ENCODE data around the gene OR52K2.

Gene OR52K2

GRCh38 chr11:4441515-4441914 lies 7.6 kb upstream of the OR52K2 start:
- Histone ChIP-seq H3K23ac (ENCODE audit: low read depth, low read length, poor library complexity) (no peak overlapping the region), H3K4me1 (ENCODE audit: control insufficient read depth in 2 of 2, insufficient read depth in 1 of 2, low read depth in 1 of 2, low read length in 2 of 2) (peaks cover 0 to 3% of the 10 kb centered on the region in 2 donors), H3K36me3 (replicated peaks in 1 of 2; ENCODE audit: control insufficient read depth in 2 of 2, insufficient read depth in 2 of 2, low read length in 2 of 2) (no peaks in the 10 kb centered on the region), H3K9ac (ENCODE audit: low read depth, low read length, poor library complexity) (no peak overlapping the region), H3K9me3 (replicated peaks in 1 of 2; ENCODE audit: control insufficient read depth in 2 of 2, insufficient read depth in 1 of 2, low read depth in 1 of 2, low read length in 2 of 2) (no peaks in the 10 kb centered on the region), H4K91ac (ENCODE audit: low read depth, low read length, poor library complexity) (no peak overlapping the region), H2BK12ac (ENCODE audit: low read length) (no peak overlapping the region), H3K4ac (ENCODE audit: low read length) (no peak overlapping the region), H2BK15ac (ENCODE audit: low read length) (no peak overlapping the region), H3K4me3 (ENCODE audit: low read length in 2 of 2) (no peak overlapping the region), H2AK5ac (ENCODE audit: low read depth, low read length) (no peak overlapping the region), H3K4me2 (ENCODE audit: insufficient read depth, low read length, poor library complexity, severe bottlenecking) (no peak overlapping the region), H2BK120ac (ENCODE audit: low read depth, low read length) (no peak overlapping the region), H4K8ac (ENCODE audit: low read depth, low read length) (no peak overlapping the region), H3K18ac (ENCODE audit: low read length) (no peak overlapping the region), H3K27me3 (ENCODE audit: control insufficient read depth in 3 of 3, insufficient read depth in 3 of 3, low read depth in 1 of 3, low read length in 3 of 3) (no peaks in the 10 kb centered on the region), H2AFZ (ENCODE audit: low read length) (no peak overlapping the region), H3K14ac (ENCODE audit: low read length) (no peak overlapping the region), H3K27ac (replicated peaks; ENCODE audit: low read length) (no peak overlapping the region), H3K79me1 (ENCODE audit: low read depth, low read length) (no peaks in the 10 kb centered on the region), H2BK5ac (ENCODE audit: low read length) (no peak overlapping the region)
- DNase-seq (ENCODE audit: low spot score) = no peak
- WGBS, 2 donors (ENCODE audit: extremely low coverage in 2 of 2, insufficient read length in 2 of 2, insufficient replicate concordance in 1 of 2) = no CpG with 5 or more reads among the region's 3 CpGs

- no peak overlapping the region for H3K4me2 ChIP-seq (ENCODE audit: insufficient read depth, low read length, poor library complexity, severe bottlenecking)
- no peaks in the 10 kb centered on the region for H3K36me3 ChIP-seq (replicated peaks in 1 of 2; ENCODE audit: control insufficient read depth in 2 of 2, insufficient read depth in 2 of 2, low read length in 2 of 2)
- no peak for DNase-seq (ENCODE audit: low spot score)
- no peak overlapping the region for H2BK5ac ChIP-seq (ENCODE audit: low read length)
- H3K23ac ChIP-seq (ENCODE audit: low read depth, low read length, poor library complexity) = no peak overlapping the region
- H3K4me3 ChIP-seq (ENCODE audit: low read length in 2 of 2) = no peak overlapping the region
- H2BK120ac ChIP-seq (ENCODE audit: low read depth, low read length) = no peak overlapping the region
- no peak overlapping the region for H4K8ac ChIP-seq (ENCODE audit: low read depth, low read length)
- no peak overlapping the region for H3K4ac ChIP-seq (ENCODE audit: low read length)
- H3K4me1 ChIP-seq (ENCODE audit: control insufficient read depth in 2 of 2, insufficient read depth in 1 of 2, low read depth in 1 of 2, low read length in 2 of 2) = peaks cover 0 to 3% of the 10 kb centered on the region in 2 donors
- no peak overlapping the region for H2BK12ac ChIP-seq (ENCODE audit: low read length)
- no peak overlapping the region for H3K14ac ChIP-seq (ENCODE audit: low read length)
- H3K27ac ChIP-seq (replicated peaks; ENCODE audit: low read length) = no peak overlapping the region
- no peak overlapping the region for H4K91ac ChIP-seq (ENCODE audit: low read depth, low read length, poor library complexity)
- H2AFZ ChIP-seq (ENCODE audit: low read length) = no peak overlapping the region
- H3K27me3 ChIP-seq (ENCODE audit: control insufficient read depth in 3 of 3, insufficient read depth in 3 of 3, low read depth in 1 of 3, low read length in 3 of 3) = peaks cover 0 to 4% (median 0%) of the 10 kb centered on the region in 3 experiments
- H3K9ac ChIP-seq (ENCODE audit: low read depth, low read length, poor library complexity) = no peak overlapping the region
- H3K18ac ChIP-seq (ENCODE audit: low read length) = no peak overlapping the region
- H3K9me3 ChIP-seq (replicated peaks in 1 of 2; ENCODE audit: control insufficient read depth in 2 of 2, insufficient read depth in 1 of 2, low read depth in 1 of 2, low read length in 2 of 2) = no peaks in the 10 kb centered on the region
- no peak overlapping the region for H2AK5ac ChIP-seq (ENCODE audit: low read depth, low read length)
- no peak overlapping the region for H2BK15ac ChIP-seq (ENCODE audit: low read length)
- no peaks in the 10 kb centered on the region for H3K79me1 ChIP-seq (ENCODE audit: low read depth, low read length)
- WGBS, 2 donors (ENCODE audit: extremely low coverage in 2 of 2, insufficient read length in 2 of 2, insufficient replicate concordance in 1 of 2) = no CpG with 5 or more reads among the region's 3 CpGs
Observed at GRCh38 chr11:4443232-4443891, 5.7 kb upstream of the OR52K2 start.

- no CpG with 5 or more reads among the region's 3 CpGs for WGBS, 2 donors (ENCODE audit: extremely low coverage in 2 of 2, insufficient read length in 2 of 2, insufficient replicate concordance in 1 of 2)
- H2BK120ac ChIP-seq (ENCODE audit: low read depth, low read length) = no peak overlapping the region
- no peak overlapping the region for H2AFZ ChIP-seq (ENCODE audit: low read length)
- no peak overlapping the region for H3K18ac ChIP-seq (ENCODE audit: low read length)
- H3K9me3 ChIP-seq (replicated peaks in 1 of 2; ENCODE audit: control insufficient read depth in 2 of 2, insufficient read depth in 1 of 2, low read depth in 1 of 2, low read length in 2 of 2) = no peaks in the 10 kb centered on the region
- no peak overlapping the region for H3K27ac ChIP-seq (replicated peaks; ENCODE audit: low read length)
- no peak overlapping the region for H4K8ac ChIP-seq (ENCODE audit: low read depth, low read length)
- no peaks in the 10 kb centered on the region for H3K4me1 ChIP-seq (ENCODE audit: control insufficient read depth in 2 of 2, insufficient read depth in 1 of 2, low read depth in 1 of 2, low read length in 2 of 2)
- H3K4me3 ChIP-seq (ENCODE audit: low read length in 2 of 2) = no peak overlapping the region
- H2BK15ac ChIP-seq (ENCODE audit: low read length) = no peak overlapping the region
- no peaks in the 10 kb centered on the region for H3K36me3 ChIP-seq (replicated peaks in 1 of 2; ENCODE audit: control insufficient read depth in 2 of 2, insufficient read depth in 2 of 2, low read length in 2 of 2)
- H3K79me1 ChIP-seq (ENCODE audit: low read depth, low read length) = no peaks in the 10 kb centered on the region
- H2BK5ac ChIP-seq (ENCODE audit: low read length) = no peak overlapping the region
- no peak overlapping the region for H3K4ac ChIP-seq (ENCODE audit: low read length)
- no peak overlapping the region for H3K4me2 ChIP-seq (ENCODE audit: insufficient read depth, low read length, poor library complexity, severe bottlenecking)
- H2AK5ac ChIP-seq (ENCODE audit: low read depth, low read length) = no peak overlapping the region
- H3K23ac ChIP-seq (ENCODE audit: low read depth, low read length, poor library complexity) = no peak overlapping the region
- no peak overlapping the region for H3K14ac ChIP-seq (ENCODE audit: low read length)
- H4K91ac ChIP-seq (ENCODE audit: low read depth, low read length, poor library complexity) = no peak overlapping the region
- DNase-seq (ENCODE audit: low spot score) = no peak
- H2BK12ac ChIP-seq (ENCODE audit: low read length) = no peak overlapping the region
- H3K27me3 ChIP-seq (ENCODE audit: control insufficient read depth in 3 of 3, insufficient read depth in 3 of 3, low read depth in 1 of 3, low read length in 3 of 3) = peaks cover 0 to 4% (median 0%) of the 10 kb centered on the region in 3 experiments
- no peak overlapping the region for H3K9ac ChIP-seq (ENCODE audit: low read depth, low read length, poor library complexity)
Observed at GRCh38 chr11:4453118-4453517, 4.0 kb downstream of the OR52K2 start.

- H2BK15ac ChIP-seq (ENCODE audit: low read length) = no peak overlapping the region
- DNase-seq (ENCODE audit: low spot score) = no peak
- H3K18ac ChIP-seq (ENCODE audit: low read length) = no peak overlapping the region
- no peak overlapping the region for H3K14ac ChIP-seq (ENCODE audit: low read length)
- no peak overlapping the region for H4K91ac ChIP-seq (ENCODE audit: low read depth, low read length, poor library complexity)
- no peak overlapping the region for H4K8ac ChIP-seq (ENCODE audit: low read depth, low read length)
- H3K23ac ChIP-seq (ENCODE audit: low read depth, low read length, poor library complexity) = no peak overlapping the region
- no peak overlapping the region for H3K4ac ChIP-seq (ENCODE audit: low read length)
- H3K27ac ChIP-seq (replicated peaks; ENCODE audit: low read length) = no peak overlapping the region
- H2BK5ac ChIP-seq (ENCODE audit: low read length) = no peak overlapping the region
- no peaks in the 10 kb centered on the region for H3K4me1 ChIP-seq (ENCODE audit: control insufficient read depth in 2 of 2, insufficient read depth in 1 of 2, low read depth in 1 of 2, low read length in 2 of 2)
- H2BK12ac ChIP-seq (ENCODE audit: low read length) = no peak overlapping the region
- H3K9me3 ChIP-seq (replicated peaks in 1 of 2; ENCODE audit: control insufficient read depth in 2 of 2, insufficient read depth in 1 of 2, low read depth in 1 of 2, low read length in 2 of 2) = no peaks in the 10 kb centered on the region
- no peak overlapping the region for H3K4me3 ChIP-seq (ENCODE audit: low read length in 2 of 2)
- no peak overlapping the region for H3K9ac ChIP-seq (ENCODE audit: low read depth, low read length, poor library complexity)
- H2BK120ac ChIP-seq (ENCODE audit: low read depth, low read length) = no peak overlapping the region
- no peak overlapping the region for H2AK5ac ChIP-seq (ENCODE audit: low read depth, low read length)
- H3K36me3 ChIP-seq (replicated peaks in 1 of 2; ENCODE audit: control insufficient read depth in 2 of 2, insufficient read depth in 2 of 2, low read length in 2 of 2) = no peaks in the 10 kb centered on the region
- no peaks in the 10 kb centered on the region for H3K79me1 ChIP-seq (ENCODE audit: low read depth, low read length)
- peaks cover 0 to 6% (median 0%) of the 10 kb centered on the region in 3 experiments for H3K27me3 ChIP-seq (ENCODE audit: control insufficient read depth in 3 of 3, insufficient read depth in 3 of 3, low read depth in 1 of 3, low read length in 3 of 3)
- no peak overlapping the region for H2AFZ ChIP-seq (ENCODE audit: low read length)
- no peak overlapping the region for H3K4me2 ChIP-seq (ENCODE audit: insufficient read depth, low read length, poor library complexity, severe bottlenecking)
Observed at GRCh38 chr11:4454021-4454420, 4.9 kb downstream of the OR52K2 start.

Data from neuronal stem cell (in vitro differentiated cells).